Cortex of kidney (tissue), 1 donor: ENCODE data around the gene TRNAU1AP.
"Not testable (repeated sequence)": the region's sequence is repeated elsewhere in the genome, so short reads cannot be mapped to it uniquely, and the experiment has no call there.

Source experiments
- DNase-seq: peaks from one replicate; lab custom pipeline; 2025; lab: John Stamatoyannopoulos, UW

TRNAU1AP gene

DNA sequence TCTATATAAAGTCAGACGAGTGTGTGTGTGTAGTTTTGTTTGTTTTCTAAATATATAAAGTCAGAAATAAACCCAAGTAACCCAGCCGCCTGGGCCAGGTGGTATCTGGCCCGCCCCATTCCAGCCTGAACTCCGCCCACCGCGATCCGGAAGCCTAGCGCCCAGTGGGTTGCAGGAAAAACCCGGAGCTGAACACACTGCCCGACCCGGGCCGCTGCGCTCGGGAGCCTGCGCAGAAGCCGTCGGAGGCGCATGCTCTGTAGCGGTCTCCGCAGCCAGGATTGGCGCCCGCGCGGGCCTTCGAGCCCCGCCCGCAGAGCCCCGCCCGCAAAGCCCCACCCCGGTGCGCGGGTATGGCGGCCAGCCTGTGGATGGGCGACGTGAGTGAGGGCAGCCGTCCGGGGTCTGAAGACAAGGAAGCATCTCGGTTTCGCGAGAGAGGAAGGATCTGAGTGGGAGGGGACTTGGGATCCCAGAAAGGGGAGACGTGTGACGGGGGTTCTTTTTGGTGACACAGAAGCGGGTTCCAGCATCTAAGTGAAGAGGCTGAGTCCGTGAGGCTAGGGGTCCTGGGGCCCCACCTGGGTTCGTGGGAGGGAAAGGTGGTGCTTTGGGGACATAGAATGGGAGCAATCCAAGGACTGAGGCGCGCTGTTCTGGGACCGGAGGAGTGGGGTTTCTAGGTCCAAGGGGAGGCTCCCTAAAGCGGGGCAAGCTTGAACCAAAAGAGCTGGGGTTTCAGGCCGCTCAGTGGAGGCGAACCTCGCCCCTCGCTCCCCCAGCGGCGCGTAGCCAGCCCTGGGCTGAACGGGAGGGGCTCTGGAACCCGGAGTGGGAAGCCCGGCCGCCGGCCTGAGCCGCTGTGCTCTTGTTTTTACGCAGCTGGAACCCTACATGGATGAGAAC is at the start of gene TRNAU1AP:
TRNAU1AP (plus strand) TSS at position 328 of the 906 bp plus-strand sequence; CDS start at position 354, 26 bp downstream.
- peak; percentile 83 for DNase-seq

DNA sequence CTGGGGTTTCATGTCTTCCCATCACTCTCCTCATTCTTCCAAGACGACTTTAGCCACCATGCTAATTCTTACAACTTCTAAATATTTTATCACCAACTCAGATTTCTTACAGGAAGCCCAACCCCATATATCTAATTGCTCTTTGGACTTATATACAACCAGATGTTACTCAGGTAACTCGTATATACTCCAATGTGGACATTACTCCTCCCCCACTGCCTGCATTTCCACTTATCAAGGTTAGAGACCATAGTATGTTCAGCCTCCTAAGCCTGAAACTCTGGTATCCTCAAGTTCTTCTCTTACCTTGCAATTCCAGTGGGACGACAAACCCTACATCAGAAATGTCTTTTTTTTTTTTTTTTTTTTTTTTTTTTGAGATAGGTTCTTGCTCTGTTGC is 49.8 kb upstream of the TRNAU1AP start:
- DNase-seq, result no peak

DNA sequence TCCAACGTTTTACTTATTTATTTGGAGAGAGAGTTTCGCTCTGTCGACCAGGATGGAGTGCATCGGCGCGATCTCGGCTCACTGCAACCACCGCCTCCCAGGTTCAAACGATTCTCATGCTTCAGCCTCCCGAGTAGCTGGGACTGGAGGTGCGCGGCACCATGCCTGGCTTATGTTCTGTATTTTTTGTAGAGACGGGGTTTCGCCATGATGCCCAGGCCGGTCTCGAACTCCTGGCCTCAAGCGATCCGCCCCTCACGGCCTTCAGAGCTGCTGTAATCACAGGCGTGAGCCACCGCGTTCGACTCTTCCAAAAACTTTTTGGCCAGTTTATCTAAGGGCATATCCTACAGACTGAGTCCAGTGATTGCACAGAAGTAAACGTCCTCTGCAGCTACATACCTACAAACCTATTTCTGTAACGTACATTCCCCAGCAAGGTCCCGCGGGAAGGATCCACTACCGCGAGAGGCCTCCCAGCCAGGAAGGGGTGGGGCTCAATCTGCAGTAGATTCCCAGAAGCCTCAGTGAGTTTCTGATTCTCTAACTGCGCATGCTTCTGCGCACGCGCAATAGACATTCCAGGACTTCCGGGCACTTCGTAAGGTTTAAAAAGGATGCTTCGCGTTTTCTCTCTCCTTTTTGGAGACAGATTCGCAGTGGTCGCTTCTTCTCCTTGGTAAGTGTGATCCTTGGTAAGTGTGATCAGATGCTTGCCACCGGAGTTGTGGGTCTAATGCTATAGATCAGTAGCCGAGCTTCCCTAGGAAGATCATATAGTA is 47.3 kb upstream of the TRNAU1AP start, which contains the start of gene RCC1:
RCC1 (plus strand) TSS at position 638 of the 782 bp plus-strand sequence. CDS start 23,824 bp downstream, outside the sequence.
- no peak for DNase-seq

DNA sequence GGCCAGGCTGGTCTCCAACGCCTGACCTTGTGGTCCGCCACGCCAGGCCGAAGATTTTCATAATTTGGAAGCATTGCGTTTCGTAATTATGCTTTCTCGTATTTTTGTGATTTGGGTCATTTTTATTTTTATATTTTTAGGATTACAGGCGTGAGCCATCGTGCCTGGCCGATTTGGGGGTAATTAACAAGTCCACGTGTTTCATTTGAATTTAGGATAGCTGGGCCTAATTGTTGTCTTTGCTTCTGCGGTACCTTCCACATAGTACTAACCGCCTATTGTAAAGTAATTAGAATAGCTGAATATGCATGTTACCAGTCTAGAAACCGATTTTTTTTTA is 46.0 kb upstream of the TRNAU1AP start:
- DNase-seq, result no peak

GRCh38 chr1:28507247-28507645 is 45.6 kb upstream of the TRNAU1AP start:
- no peak for DNase-seq

DNA sequence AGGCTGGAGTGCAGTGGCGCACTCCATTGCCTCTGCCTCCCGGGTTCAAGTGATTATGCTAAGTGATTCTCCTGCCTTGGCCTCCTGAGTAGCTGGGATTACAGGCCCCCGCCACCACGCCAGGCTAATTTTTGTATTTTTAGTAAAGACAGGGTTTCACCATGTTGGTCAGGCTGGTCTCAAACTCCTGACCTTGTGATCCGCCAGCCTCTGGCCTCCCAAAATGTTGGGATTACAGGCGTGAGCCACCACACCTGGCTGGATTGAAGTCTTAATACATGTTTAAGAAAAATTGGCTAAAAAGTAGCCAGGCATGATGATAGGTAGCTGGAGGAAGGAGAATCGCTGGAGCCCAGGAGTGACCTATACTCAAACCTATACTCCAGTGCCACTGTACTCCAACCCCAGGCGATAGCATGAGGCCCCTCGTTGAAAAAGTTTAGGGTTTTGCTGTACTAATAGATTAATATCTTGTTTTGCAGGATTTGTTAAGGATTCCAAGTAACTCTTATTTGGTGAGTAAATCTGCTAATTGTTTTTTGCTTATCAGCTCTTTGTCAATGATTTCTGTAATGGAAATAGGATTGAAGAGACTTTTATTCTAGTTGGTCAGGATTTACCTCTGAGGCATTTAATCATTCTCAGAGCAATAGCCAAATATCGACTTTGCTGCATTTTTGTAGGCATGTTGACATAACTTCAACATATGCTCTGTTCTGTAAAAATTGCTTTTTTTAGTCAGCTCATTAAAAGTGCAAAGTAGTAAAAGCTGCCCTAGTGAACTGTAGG is 45.0 kb upstream of the TRNAU1AP start:
- DNase-seq, result no peak

- no peak for DNase-seq
These were observed 44.5 kb upstream of the TRNAU1AP start for GRCh38 chr1:28508435-28508754.

- no peak for DNase-seq
These were observed 43.1 kb upstream of the TRNAU1AP start for GRCh38 chr1:28509705-28510272.

GRCh38 chr1:28510273-28510969 is 42.5 kb upstream of the TRNAU1AP start:
- DNase-seq, result no peak

GRCh38 chr1:28510970-28511440 is 41.9 kb upstream of the TRNAU1AP start:
- DNase-seq, result no peak

DNA sequence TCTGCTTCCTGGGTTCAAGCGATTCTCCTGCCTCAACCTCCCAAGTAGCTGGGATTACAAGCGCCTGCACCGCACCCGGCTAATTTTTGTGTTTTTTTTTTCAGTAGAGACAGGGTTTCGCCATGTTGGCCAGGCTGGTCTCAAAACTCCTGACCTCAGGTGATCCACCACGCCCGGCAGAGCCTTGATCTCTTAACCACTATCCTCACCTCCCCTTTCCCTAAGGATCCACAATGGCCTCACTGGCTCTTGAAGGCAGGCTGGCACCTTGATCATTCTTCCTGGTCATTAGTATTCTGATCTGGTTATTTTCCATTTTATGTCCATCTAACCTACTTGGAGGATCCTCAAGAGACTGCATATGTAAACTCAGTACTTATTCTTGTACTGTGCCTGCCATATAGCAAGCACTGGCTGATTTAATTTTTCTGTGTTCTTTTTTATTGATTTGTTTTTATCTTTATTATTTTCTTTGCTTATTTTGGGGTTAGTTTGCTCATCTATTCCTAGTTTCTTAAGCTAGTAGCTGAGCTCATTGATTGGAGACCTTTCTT is 40.8 kb upstream of the TRNAU1AP start:
- DNase-seq, result no peak

DNA sequence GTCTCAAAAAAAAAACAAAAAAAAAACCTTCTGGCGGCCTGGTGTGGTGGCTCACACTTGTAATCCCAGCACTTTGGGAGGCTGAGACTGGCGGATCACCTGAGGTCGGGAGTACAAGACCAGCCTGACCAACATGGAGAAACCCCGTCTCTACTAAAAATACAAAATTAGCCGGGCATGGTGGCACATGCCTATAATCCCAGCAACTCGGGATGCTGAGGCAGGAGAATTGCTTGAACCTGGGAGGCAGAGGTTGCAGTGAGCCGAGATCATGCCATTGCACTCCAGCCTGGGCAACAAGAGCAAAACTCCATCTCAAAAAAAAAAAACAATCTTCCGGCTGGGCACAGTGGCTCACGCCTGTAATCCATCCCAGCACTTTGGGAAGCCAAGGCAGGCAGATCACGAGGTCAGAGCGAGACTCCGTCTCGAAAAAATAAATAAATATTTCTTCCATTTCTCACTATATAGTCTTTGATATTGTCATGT is 38.4 kb upstream of the TRNAU1AP start:
- not testable (repeated sequence) for DNase-seq

DNA sequence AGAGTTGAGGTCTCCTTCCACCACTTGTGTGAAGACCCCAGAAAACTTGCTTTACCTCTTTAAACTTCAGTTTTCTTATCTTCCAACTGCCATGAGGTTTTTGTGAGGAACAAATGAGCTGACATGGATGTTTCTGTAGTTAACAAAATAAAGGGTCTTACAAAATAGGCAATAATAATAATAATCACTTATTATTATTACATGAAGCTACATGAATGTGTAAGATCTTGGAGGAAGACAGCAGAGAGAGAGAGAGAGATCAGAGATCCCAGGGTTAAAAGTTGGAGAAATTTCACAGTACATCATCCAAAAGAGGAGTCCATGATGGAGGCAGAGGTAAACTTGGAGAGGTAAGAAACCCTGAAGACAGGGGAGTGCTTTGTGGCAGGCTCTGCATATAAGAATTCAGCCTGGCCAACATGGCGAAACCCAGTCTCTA is 36.3 kb upstream of the TRNAU1AP start:
- no peak for DNase-seq

GRCh38 chr1:28517649-28517999 is 35.3 kb upstream of the TRNAU1AP start:
- DNase-seq, result no peak

GRCh38 chr1:28518000-28518744 is 34.7 kb upstream of the TRNAU1AP start:
- no peak for DNase-seq

DNA sequence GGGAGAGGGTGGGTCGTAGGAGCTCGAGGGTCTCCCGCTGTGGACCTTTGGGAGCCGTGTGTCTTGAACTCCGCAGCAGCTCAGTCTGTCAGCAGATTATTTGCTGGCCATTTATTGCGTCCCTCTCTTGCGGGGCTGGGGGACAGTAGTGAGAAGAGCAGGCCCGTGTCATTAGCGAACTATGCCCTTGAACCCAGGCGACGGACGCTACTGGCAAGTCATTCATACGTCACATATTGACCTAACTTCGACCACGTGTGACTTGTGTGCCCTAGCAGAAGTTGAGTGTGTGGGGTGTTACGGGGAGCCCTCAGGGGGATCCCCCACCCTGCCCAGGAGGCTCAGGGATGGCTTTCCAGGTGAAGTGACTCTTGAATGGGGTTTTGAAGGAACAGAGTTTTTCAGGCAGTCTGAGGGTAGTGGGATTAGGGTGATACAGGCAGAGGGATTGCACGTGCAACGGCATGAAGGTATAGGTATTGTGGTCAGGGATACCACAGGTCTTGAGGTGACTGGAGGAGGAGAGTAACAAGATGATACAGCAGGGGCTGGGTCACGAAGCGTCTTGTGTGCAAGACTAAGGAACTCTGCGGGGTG is 34.0 kb upstream of the TRNAU1AP start:
- DNase-seq, result no peak

- no peak for DNase-seq
These were observed 32.7 kb upstream of the TRNAU1AP start for GRCh38 chr1:28519946-28520725.

GRCh38 chr1:28520796-28521195 is 32.1 kb upstream of the TRNAU1AP start:
- DNase-seq, result not testable (repeated sequence)
